Mesothelial cell of epicardium (in vitro differentiated cells): ENCODE measurements around the gene AKAP13. TPM values are rescaled to one million over a fixed set of nuclear protein-coding genes. Genes with fewer than 3 reads are reported as not detected.

Experiments used
- DNase-seq, 2 experiments: peaks; one replicate each; pipeline ENCODE4 v3.0.0; 2021; ENCODE audit warnings: low spot score in 2 of 2; ENCODE audit not compliant: unreplicated experiment in 2 of 2
- H3K27ac Mint-ChIP-seq: 2 replicates; pipeline ENCODE4 v1.8.0; 2021; ENCODE audit warnings: mixed read lengths
- H3K27me3 Mint-ChIP-seq: 2 replicates; pipeline ENCODE4 v1.8.0; 2021; ENCODE audit warnings: low read depth, mixed read lengths
- H3K36me3 Mint-ChIP-seq: 2 replicates; pipeline ENCODE4 v1.8.0; 2021; ENCODE audit warnings: mixed read lengths
- H3K4me1 Mint-ChIP-seq: 2 replicates; pipeline ENCODE4 v1.8.0; 2021; ENCODE audit warnings: mixed read lengths
- H3K4me3 Mint-ChIP-seq: 2 replicates; pipeline ENCODE4 v1.8.0; 2021; ENCODE audit warnings: mild to moderate bottlenecking, moderate library complexity, mixed read lengths
- H3K9me3 Mint-ChIP-seq: 2 replicates; pipeline ENCODE4 v1.8.0; 2021; ENCODE audit warnings: mixed read lengths
- total RNA-seq: library from RNA; stranded (reverse); gene quantifications from 3 replicates; pipeline ENCODE4 v1.2.1, GENCODE V29; 2021
- TF ChIP-seq, protein P1 (sequence below): fragments of 200-600 bp; sonication (generic); IDR thresholded peaks from one replicate; pipeline ENCODE4 v1.5.0; 2021; ENCODE audit warnings: antibody characterized with exemption; ENCODE audit not compliant: unreplicated experiment

AKAP13 gene
- total RNA-seq, 1 donor from 2014 or later: 109 TPM

- Mint-ChIP-seq H3K9me3 (no peaks in the 10 kb centered on the region), H3K36me3 (no peaks in the 10 kb centered on the region), H3K4me1 (peaks cover 59% of the 10 kb centered on the region), H3K4me3 (no peak overlapping the region), H3K27ac (peak overlapping the region; percentile 38), H3K27me3 (no peaks in the 10 kb centered on the region)
- TF ChIP-seq, protein P1, sequence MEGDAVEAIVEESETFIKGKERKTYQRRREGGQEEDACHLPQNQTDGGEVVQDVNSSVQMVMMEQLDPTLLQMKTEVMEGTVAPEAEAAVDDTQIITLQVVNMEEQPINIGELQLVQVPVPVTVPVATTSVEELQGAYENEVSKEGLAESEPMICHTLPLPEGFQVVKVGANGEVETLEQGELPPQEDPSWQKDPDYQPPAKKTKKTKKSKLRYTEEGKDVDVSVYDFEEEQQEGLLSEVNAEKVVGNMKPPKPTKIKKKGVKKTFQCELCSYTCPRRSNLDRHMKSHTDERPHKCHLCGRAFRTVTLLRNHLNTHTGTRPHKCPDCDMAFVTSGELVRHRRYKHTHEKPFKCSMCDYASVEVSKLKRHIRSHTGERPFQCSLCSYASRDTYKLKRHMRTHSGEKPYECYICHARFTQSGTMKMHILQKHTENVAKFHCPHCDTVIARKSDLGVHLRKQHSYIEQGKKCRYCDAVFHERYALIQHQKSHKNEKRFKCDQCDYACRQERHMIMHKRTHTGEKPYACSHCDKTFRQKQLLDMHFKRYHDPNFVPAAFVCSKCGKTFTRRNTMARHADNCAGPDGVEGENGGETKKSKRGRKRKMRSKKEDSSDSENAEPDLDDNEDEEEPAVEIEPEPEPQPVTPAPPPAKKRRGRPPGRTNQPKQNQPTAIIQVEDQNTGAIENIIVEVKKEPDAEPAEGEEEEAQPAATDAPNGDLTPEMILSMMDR: no peak
- no peak for DNase-seq
These were observed 116.3 kb downstream of the AKAP13 start for GRCh38 chr15:85496551-85497171.

- no peaks in the 10 kb centered on the region for H3K27me3 Mint-ChIP-seq
- peak overlapping the region; percentile 10 for H3K27ac Mint-ChIP-seq
- DNase-seq: no peak
- no peak overlapping the region for H3K4me3 Mint-ChIP-seq
- peaks cover 59% of the 10 kb centered on the region for H3K4me1 Mint-ChIP-seq
- no peaks in the 10 kb centered on the region for H3K36me3 Mint-ChIP-seq
- TF ChIP-seq, protein P1: no peak
- H3K9me3 Mint-ChIP-seq: no peaks in the 10 kb centered on the region
These were observed 116.8 kb downstream of the AKAP13 start for GRCh38 chr15:85497172-85497569.

DNA sequence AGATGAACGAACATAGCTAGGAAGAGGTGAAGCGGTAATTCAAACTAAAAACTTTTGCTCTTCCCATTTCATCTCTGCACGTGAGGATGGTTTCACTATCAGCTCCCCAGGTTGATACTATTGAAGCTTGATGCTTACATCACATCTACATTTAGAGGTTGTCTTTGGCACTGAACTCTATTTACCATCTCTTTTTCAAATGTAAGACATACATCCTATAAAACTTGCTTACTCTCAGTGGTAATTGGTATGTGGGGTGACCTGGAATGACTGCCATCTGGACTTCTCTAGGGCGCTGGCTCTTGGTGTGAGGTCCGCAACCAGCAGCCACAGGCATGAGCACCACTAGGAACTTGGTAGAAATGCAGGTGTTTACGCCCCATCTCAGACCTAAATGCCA is 118.1 kb downstream of the AKAP13 start:
- no peak overlapping the region for H3K27ac Mint-ChIP-seq
- TF ChIP-seq, protein P1: no peak
- no peak overlapping the region for H3K4me3 Mint-ChIP-seq

GRCh38 chr15:85499371-85499887 is 119.0 kb downstream of the AKAP13 start:
- no peak overlapping the region for H3K4me3 Mint-ChIP-seq
- no peaks in the 10 kb centered on the region for H3K36me3 Mint-ChIP-seq
- H3K27ac Mint-ChIP-seq: peak overlapping the region; percentile 40
- H3K4me1 Mint-ChIP-seq: peaks cover 60% of the 10 kb centered on the region
- H3K27me3 Mint-ChIP-seq: no peaks in the 10 kb centered on the region
- no peak for DNase-seq
- TF ChIP-seq, protein P1: no peak
- H3K9me3 Mint-ChIP-seq: no peaks in the 10 kb centered on the region

More for the DNA sequence above, 118.1 kb downstream of the AKAP13 start:
- no peaks in the 10 kb centered on the region for H3K36me3 Mint-ChIP-seq
- no peak for DNase-seq
- H3K9me3 Mint-ChIP-seq: no peaks in the 10 kb centered on the region
- H3K27me3 Mint-ChIP-seq: no peaks in the 10 kb centered on the region
- peaks cover 60% of the 10 kb centered on the region for H3K4me1 Mint-ChIP-seq

DNA sequence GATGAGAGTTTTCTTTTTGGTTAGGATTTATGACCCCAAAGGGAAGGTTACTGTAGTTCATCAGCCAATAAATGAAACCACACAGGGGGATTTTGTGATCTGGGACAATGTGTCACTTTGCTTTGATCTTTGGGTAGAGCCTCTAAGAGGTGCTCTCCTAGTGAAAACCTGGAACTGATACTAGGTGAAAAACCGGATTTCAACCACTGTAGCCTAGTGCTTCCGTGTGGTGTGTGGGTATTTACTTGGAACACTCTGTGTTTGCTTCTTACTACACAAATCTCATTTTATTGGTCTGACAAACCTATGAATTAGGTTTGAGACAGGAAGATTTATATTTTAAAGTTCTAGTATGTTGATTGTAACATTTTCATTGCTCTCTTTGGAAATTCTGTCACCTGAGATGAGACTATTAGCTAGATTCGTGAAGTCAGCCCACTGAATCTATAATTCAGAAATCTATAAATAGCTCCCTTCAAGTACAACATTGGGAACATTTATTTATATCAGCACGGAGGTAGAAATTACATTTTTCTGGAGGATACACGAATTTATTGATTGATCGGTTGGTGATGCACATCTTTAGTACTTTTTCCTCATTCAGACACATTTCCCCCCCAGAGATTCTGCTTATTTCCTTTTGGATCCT is 119.8 kb downstream of the AKAP13 start:
- H3K9me3 Mint-ChIP-seq: no peaks in the 10 kb centered on the region
- TF ChIP-seq, protein P1: no peak
- peaks cover 62% of the 10 kb centered on the region for H3K4me1 Mint-ChIP-seq
- H3K27me3 Mint-ChIP-seq: no peaks in the 10 kb centered on the region
- peak overlapping the region; percentile 66 for H3K27ac Mint-ChIP-seq
- no peaks in the 10 kb centered on the region for H3K36me3 Mint-ChIP-seq
- no peak overlapping the region for H3K4me3 Mint-ChIP-seq
- DNase-seq: no peak
